Neural progenitor cell (in vitro differentiated cells): Measurements from ENCODE around the gene TIMM22. TPM values are rescaled to one million over a fixed set of nuclear protein-coding genes. Genes with fewer than 3 reads are reported as not detected.

ENCODE experiments used
- DNase-seq: peaks from one replicate; pipeline ENCODE4 v3.0.0-alpha.2; 2016; ENCODE audit warnings: low spot score
- H2AFZ ChIP-seq: fragments of 200-600 bp; sonication (generic); replicated peaks from 2 replicates; pipeline ENCODE4 v1.6.1; 2016; ENCODE audit warnings: antibody characterized with exemption
- H3F3A ChIP-seq: fragments of 200-600 bp; sonication (generic); 2 replicates; pipeline ENCODE4 v1.6.1; 2016; ENCODE audit warnings: antibody characterized with exemption, low read depth
- H3K27ac ChIP-seq: fragments of 200-600 bp; sonication (generic); 2 replicates; pipeline ENCODE4 v1.5.1; 2016; ENCODE audit warnings: mild to moderate bottlenecking
- H3K27me3 ChIP-seq: fragments of 200-600 bp; sonication (generic); 2 replicates; pipeline ENCODE4 v1.6.1; 2016; ENCODE audit warnings: mild to moderate bottlenecking, moderate library complexity
- H3K36me3 ChIP-seq: fragments of 200-600 bp; sonication (generic); 2 replicates; pipeline ENCODE4 v1.5.1; 2016
- H3K4me1 ChIP-seq: fragments of 200-600 bp; sonication (generic); 2 replicates; pipeline ENCODE4 v1.6.1; 2016; ENCODE audit warnings: mixed run types
- H3K4me2 ChIP-seq: fragments of 200-600 bp; sonication (generic); 2 replicates; pipeline ENCODE4 v1.6.1; 2016
- H3K4me3 ChIP-seq: fragments of 200-600 bp; sonication (generic); 2 replicates; pipeline ENCODE4 v1.5.1; 2016
- H3K79me2 ChIP-seq: fragments of 200-600 bp; sonication (generic); 2 replicates; pipeline ENCODE4 v1.6.1; 2016; ENCODE audit warnings: low read depth
- H3K9ac ChIP-seq: fragments of 200-600 bp; sonication (generic); 2 replicates; pipeline ENCODE4 v1.6.1; 2016
- H3K9me3 ChIP-seq: fragments of 200-600 bp; sonication (generic); 2 replicates; pipeline ENCODE4 v1.5.1; 2016; ENCODE audit warnings: low read depth
- H4K20me1 ChIP-seq: fragments of 200-600 bp; sonication (generic); 2 replicates; pipeline ENCODE4 v1.6.1; 2016; ENCODE audit warnings: low read depth
- H3K27ac Mint-ChIP-seq: 3 replicates; pipeline ENCODE4 v1.8.0; 2021; ENCODE audit warnings: mixed read lengths
- H3K27me3 Mint-ChIP-seq: 2 replicates; pipeline ENCODE4 v1.8.0; 2022; ENCODE audit warnings: low read depth, mild to moderate bottlenecking, inconsistent platforms, moderate library complexity, mixed read lengths; ENCODE audit not compliant: insufficient read depth
- H3K36me3 Mint-ChIP-seq: 3 replicates; pipeline ENCODE4 v1.8.0; 2021; ENCODE audit warnings: mixed read lengths
- H3K4me1 Mint-ChIP-seq: 3 replicates; pipeline ENCODE4 v1.8.0; 2021; ENCODE audit warnings: mixed read lengths
- H3K4me3 Mint-ChIP-seq: 3 replicates; pipeline ENCODE4 v1.8.0; 2021; ENCODE audit warnings: mild to moderate bottlenecking, moderate library complexity, mixed read lengths
- H3K9me3 Mint-ChIP-seq: 3 replicates; pipeline ENCODE4 v1.8.0; 2020; ENCODE audit warnings: mixed read lengths
- EZH2 ChIP-seq: fragments of 200-600 bp; sonication (generic); IDR thresholded peaks from 2 replicates; pipeline ENCODE4 v1.6.1; 2017; ENCODE audit warnings: antibody characterized with exemption, mild to moderate bottlenecking, moderate library complexity
- EZH2phosphoT487 ChIP-seq: fragments of 200-600 bp; sonication (generic); IDR thresholded peaks from 2 replicates; pipeline ENCODE4 v1.6.1; 2017; ENCODE audit warnings: antibody characterized with exemption
- total RNA-seq: library from RNA; depleted of rRNA; stranded (reverse); fragments of >200 nt; gene quantifications from 2 replicates; pipeline ENCODE4 v1.2.3, GENCODE V29; 2015; ENCODE audit warnings: low replicate concordance
- TF ChIP-seq, protein P1 (sequence below): fragments of 200-600 bp; sonication (generic); IDR thresholded peaks from 2 replicates; pipeline ENCODE4 v1.5.1; 2017; ENCODE audit warnings: antibody characterized with exemption, mild to moderate bottlenecking

Gene TIMM22
- total RNA-seq, 1 donor from 2014 or later, result 11.7 TPM

DNA sequence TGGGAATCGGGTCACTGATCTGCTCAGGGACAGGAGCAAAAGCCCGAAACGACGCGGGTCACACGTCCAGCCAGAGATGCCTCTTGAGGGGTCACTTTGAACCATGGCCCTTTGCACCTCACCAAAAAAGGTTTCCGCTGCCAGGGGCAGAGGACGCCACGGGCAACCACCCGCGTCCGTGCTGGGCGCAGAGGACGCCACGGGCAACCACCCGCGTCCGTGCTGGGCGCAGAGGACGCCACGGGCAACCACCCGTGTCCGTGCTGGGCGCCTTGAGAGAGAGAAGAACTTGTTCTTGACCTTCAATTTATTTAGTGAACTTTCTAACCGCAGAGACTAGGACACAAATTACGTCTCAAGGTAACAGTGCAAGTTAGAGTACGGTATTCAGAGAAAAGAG, 35.5 kb downstream of the TIMM22 start:
- peaks cover 7% of the 10 kb centered on the region for H3K27me3 Mint-ChIP-seq
- H3K36me3 ChIP-seq, result no peaks in the 10 kb centered on the region
- peak overlapping the region; percentile 92 for H3K4me2 ChIP-seq

DNA sequence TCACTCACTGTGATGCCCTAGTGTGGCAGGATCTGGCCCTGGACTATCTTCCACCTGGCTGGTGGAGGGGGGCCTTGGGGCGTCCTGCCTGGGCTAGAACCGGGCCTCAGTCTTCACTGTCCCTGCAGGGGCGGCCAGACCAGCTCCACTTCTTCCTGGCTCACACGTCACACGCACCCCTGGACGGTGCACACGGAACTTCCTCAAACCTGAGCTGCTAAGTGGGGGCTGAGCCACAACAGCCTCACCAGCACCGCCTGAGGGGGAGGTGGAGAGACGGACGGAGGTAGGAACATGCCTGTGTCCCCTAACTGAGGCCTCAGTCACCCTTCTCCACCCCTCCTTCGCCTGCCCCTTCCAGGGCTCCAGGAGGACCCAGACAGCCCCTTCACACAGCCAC, 36.6 kb downstream of the TIMM22 start:
- Mint-ChIP-seq H3K4me1 (peaks cover 31% of the 10 kb centered on the region), H3K27ac (no peak overlapping the region), H3K9me3 (no peaks in the 10 kb centered on the region), H3K27me3 (peaks cover 7% of the 10 kb centered on the region), H3K4me3 (no peak overlapping the region), H3K36me3 (no peaks in the 10 kb centered on the region)
- Histone ChIP-seq H3K4me2 (no peak overlapping the region), H3F3A (peaks cover 8% of the 10 kb centered on the region), H3K9ac (no peak overlapping the region), H3K79me2 (no peaks in the 10 kb centered on the region), H3K4me1 (peaks cover 10% of the 10 kb centered on the region), H3K36me3 (no peaks in the 10 kb centered on the region), H3K27me3 (peaks cover 27% of the 10 kb centered on the region), H4K20me1 (peaks cover 33% of the 10 kb centered on the region), H2AFZ (no peak overlapping the region), H3K4me3 (no peak overlapping the region), H3K9me3 (no peaks in the 10 kb centered on the region), H3K27ac (no peak overlapping the region)
- TF ChIP-seq EZH2phosphoT487 (no peak), EZH2 (no peak)
- TF ChIP-seq, protein P1, sequence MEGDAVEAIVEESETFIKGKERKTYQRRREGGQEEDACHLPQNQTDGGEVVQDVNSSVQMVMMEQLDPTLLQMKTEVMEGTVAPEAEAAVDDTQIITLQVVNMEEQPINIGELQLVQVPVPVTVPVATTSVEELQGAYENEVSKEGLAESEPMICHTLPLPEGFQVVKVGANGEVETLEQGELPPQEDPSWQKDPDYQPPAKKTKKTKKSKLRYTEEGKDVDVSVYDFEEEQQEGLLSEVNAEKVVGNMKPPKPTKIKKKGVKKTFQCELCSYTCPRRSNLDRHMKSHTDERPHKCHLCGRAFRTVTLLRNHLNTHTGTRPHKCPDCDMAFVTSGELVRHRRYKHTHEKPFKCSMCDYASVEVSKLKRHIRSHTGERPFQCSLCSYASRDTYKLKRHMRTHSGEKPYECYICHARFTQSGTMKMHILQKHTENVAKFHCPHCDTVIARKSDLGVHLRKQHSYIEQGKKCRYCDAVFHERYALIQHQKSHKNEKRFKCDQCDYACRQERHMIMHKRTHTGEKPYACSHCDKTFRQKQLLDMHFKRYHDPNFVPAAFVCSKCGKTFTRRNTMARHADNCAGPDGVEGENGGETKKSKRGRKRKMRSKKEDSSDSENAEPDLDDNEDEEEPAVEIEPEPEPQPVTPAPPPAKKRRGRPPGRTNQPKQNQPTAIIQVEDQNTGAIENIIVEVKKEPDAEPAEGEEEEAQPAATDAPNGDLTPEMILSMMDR, result no peak
- DNase-seq, result no peak

More for the DNA sequence above, 35.5 kb downstream of the TIMM22 start:
- no peaks in the 10 kb centered on the region for H3K36me3 Mint-ChIP-seq
- no peak for DNase-seq
- no peak overlapping the region for H3K4me3 Mint-ChIP-seq
- peaks cover 10% of the 10 kb centered on the region for H3K4me1 ChIP-seq
- H3K4me3 ChIP-seq, result peak overlapping the region; percentile 48
- peaks cover 31% of the 10 kb centered on the region for H3K4me1 Mint-ChIP-seq
- TF ChIP-seq EZH2phosphoT487 (no peak), EZH2 (no peak)
- TF ChIP-seq, protein P1, result no peak
- peaks cover 33% of the 10 kb centered on the region for H4K20me1 ChIP-seq
- H3K27ac ChIP-seq, result no peak overlapping the region
- H2AFZ ChIP-seq, result no peak overlapping the region
- peaks cover 27% of the 10 kb centered on the region for H3K27me3 ChIP-seq
- no peaks in the 10 kb centered on the region for H3K79me2 ChIP-seq
- H3K9ac ChIP-seq, result no peak overlapping the region
- no peaks in the 10 kb centered on the region for H3K9me3 ChIP-seq
- peaks cover 8% of the 10 kb centered on the region for H3F3A ChIP-seq
- H3K27ac Mint-ChIP-seq, result no peak overlapping the region
- no peaks in the 10 kb centered on the region for H3K9me3 Mint-ChIP-seq

DNA sequence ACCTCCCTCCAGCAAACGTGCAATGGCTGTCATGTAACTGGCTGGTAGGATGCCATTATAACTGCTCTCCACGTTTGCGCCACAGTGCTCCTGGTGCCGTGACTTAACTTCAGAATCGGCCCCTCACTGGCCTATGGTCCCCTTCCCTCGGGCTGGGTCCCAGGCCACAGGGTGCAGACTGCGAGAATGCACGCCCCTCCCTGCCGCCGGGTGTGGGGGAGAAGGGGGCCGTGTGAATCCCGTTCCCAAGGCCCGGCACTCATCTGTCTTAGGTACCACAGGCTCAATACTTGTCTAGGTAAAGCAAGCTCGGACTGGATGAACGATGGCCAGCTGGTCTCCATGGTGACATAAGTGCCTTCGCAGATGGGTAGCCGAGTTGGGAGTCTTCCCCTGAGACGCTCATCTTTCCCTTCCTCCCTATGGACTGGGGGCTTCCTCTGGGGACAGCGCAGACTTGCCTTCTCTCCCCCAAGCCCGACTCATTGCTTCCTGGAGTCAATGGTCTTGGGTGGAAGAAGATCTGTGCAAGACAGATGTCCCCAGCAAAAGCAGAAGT, 37.8 kb downstream of the TIMM22 start:
- Mint-ChIP-seq H3K4me3 (no peak overlapping the region), H3K27me3 (peaks cover 7% of the 10 kb centered on the region), H3K36me3 (no peaks in the 10 kb centered on the region), H3K27ac (no peak overlapping the region), H3K9me3 (no peaks in the 10 kb centered on the region), H3K4me1 (peaks cover 28% of the 10 kb centered on the region)
- peaks cover 27% of the 10 kb centered on the region for H3K27me3 ChIP-seq
- no peak overlapping the region for H2AFZ ChIP-seq
- H3K36me3 ChIP-seq, result no peaks in the 10 kb centered on the region
- no peak for DNase-seq
- H3K4me3 ChIP-seq, result no peak overlapping the region
- no peak for TF ChIP-seq EZH2
- TF ChIP-seq, protein P1, result no peak
- TF ChIP-seq EZH2phosphoT487, result no peak
- H3K27ac ChIP-seq, result no peak overlapping the region
- H3F3A ChIP-seq, result peaks cover 8% of the 10 kb centered on the region
- H3K4me2 ChIP-seq, result no peak overlapping the region
- no peaks in the 10 kb centered on the region for H3K9me3 ChIP-seq
- peaks cover 19% of the 10 kb centered on the region for H3K4me1 ChIP-seq
- no peak overlapping the region for H3K9ac ChIP-seq
- peaks cover 27% of the 10 kb centered on the region for H4K20me1 ChIP-seq
- no peaks in the 10 kb centered on the region for H3K79me2 ChIP-seq
